Pancreas (tissue), 8 donors: ENCODE results near the gene NUMA1. TPM values are rescaled to one million over a fixed set of nuclear protein-coding genes. Genes with fewer than 3 reads are reported as not detected.

Experiments used
- microRNA-seq, 2 donors: library from miRNA; unstranded; fragments of <30 nt; microRNA quantifications; one replicate each; pipeline versions ENCODE4 to v1.1.0, GENCODE V29; 2019 to 2020
- polyA plus RNA-seq, 2 donors: library from polyadenylated mRNA; stranded (reverse); fragments of 200-250 nt; gene quantifications; one replicate each; pipeline ENCODE4 v1.2.3, GENCODE V29; 2013
- total RNA-seq, 6 donors: library from RNA; stranded (reverse); fragmentation: NEBNext Ultra II Directional in 4 of 6; extraction: Animal tissue kit (Norgen Biotek cat#: 25700) in 4 of 6; gene quantifications; one replicate each; pipeline versions ENCODE4 v1.2.1 to v1.2.4, GENCODE V29; 2021 to 2023
- donor health status: healthy with polysubstance abuse.
- donor health status: DM: no; HTN: no; CAD: no; lungs with moderate emphysema.
- donor health status: DM: no; HTN: no; CAD: no.
- donor health status: Bipolar disorder and iron deficiency.
- donor health status: DM: yes; HTN: yes; CAD: no.
- donor health status: DM: no; HTN: no; CAD: no.
- donor health status: DM: no; HTN: no; CAD: no.
- donor health status: DM: yes; HTN: yes; CAD: no.

NUMA1 gene
- total and polyA plus RNA-seq, 8 donors, result 68.8 to 216 (median 99.4) TPM

Small RNAs within 50 kb of the gene (microRNA-seq; reads per million reads assigned to microRNA genes)
- gene MIR3165, result 0 reads per million in 2 donors

Other genes with a start within 250 kb of the NUMA1 start
- not detected for gene DEFB108B, start 247.3 kb downstream of the NUMA1 start, total RNA-seq
- not detected for gene DEFB108B, start 247.3 kb downstream of the NUMA1 start, polyA plus RNA-seq
- not detected for gene DEFB131B, start 202.1 kb downstream of the NUMA1 start, total RNA-seq
- not detected for gene DEFB131B, start 202.1 kb downstream of the NUMA1 start, polyA plus RNA-seq
- gene XNDC1N, start 151.9 kb downstream of the NUMA1 start, total RNA-seq, result 1 to 10 TPM; 2.5 to 6.4 (median 4.3) TPM
- 1 to 10 TPM; 2.1 to 3.8 TPM for gene XNDC1N, start 151.9 kb downstream of the NUMA1 start, polyA plus RNA-seq
- 10 to 100 TPM; 12.3 to 20.7 (median 13.8) TPM for gene RNF121, start 151.5 kb downstream of the NUMA1 start, total RNA-seq
- gene RNF121, start 151.5 kb downstream of the NUMA1 start, polyA plus RNA-seq, result 10 to 100 TPM; 10.9 to 14.4 TPM
- gene IL18BP, start 81.6 kb downstream of the NUMA1 start, total RNA-seq, result 1 to 10 TPM; 2.3 to 5.2 (median 3.4) TPM
- 1 to 10 TPM; 6.5 to 7.8 TPM for gene IL18BP, start 81.6 kb downstream of the NUMA1 start, polyA plus RNA-seq
- gene LRRC51, start 308 bp upstream of the NUMA1 start, total RNA-seq, result 1 to 10 TPM; 3.2 to 8.3 (median 4.9) TPM
- 1 to 10 TPM; 2.9 to 9.4 TPM for gene LRRC51, start 308 bp upstream of the NUMA1 start, polyA plus RNA-seq
- gene LAMTOR1, start 22.8 kb upstream of the NUMA1 start, total RNA-seq, result 10 to 100 TPM; 24.9 to 42.5 (median 34.7) TPM
- 10 to 100 TPM; 34.8 to 71.8 TPM for gene LAMTOR1, start 22.8 kb upstream of the NUMA1 start, polyA plus RNA-seq
- not detected for gene TOMT, start 25.4 kb upstream of the NUMA1 start, total RNA-seq
- gene TOMT, start 25.4 kb upstream of the NUMA1 start, polyA plus RNA-seq, result not detected
- gene ANAPC15, start 32.2 kb upstream of the NUMA1 start, total RNA-seq, result 10 to 100 TPM in 5 of 6 donors, 1 to 10 TPM in 1; 6.7 to 19.8 (median 13.5) TPM
- gene ANAPC15, start 32.2 kb upstream of the NUMA1 start, polyA plus RNA-seq, result 10 to 100 TPM; 32.7 to 35.0 TPM
- under 1 TPM in 1 of 6 donors, not detected in 5; 0.40 TPM for gene FOLR3, start 55.2 kb upstream of the NUMA1 start, total RNA-seq
- not detected for gene FOLR3, start 55.2 kb upstream of the NUMA1 start, polyA plus RNA-seq
- gene FOLR1, start 111.6 kb upstream of the NUMA1 start, total RNA-seq, result 1 to 10 TPM; 1.2 to 6.2 (median 4.5) TPM
- gene FOLR1, start 111.6 kb upstream of the NUMA1 start, polyA plus RNA-seq, result 1 to 10 TPM; 2.4 to 8.3 TPM
- 1 to 10 TPM in 4 of 6 donors, under 1 TPM in 2; 0.51 to 9.2 (median 4.7) TPM for gene FOLR2, start 136.3 kb upstream of the NUMA1 start, total RNA-seq
- 1 to 10 TPM; 1.3 to 2.4 TPM for gene FOLR2, start 136.3 kb upstream of the NUMA1 start, polyA plus RNA-seq
- gene INPPL1, start 144.2 kb upstream of the NUMA1 start, total RNA-seq, result 10 to 100 TPM; 46.3 to 94.7 (median 56.8) TPM
- 100 to 1,000 TPM in 1 of 2 donors, 10 to 100 TPM in 1; 78.4 to 131 TPM for gene INPPL1, start 144.2 kb upstream of the NUMA1 start, polyA plus RNA-seq
- under 1 TPM in 1 of 6 donors, not detected in 5; 0.35 TPM for gene PHOX2A, start 163.6 kb upstream of the NUMA1 start, total RNA-seq
- gene PHOX2A, start 163.6 kb upstream of the NUMA1 start, polyA plus RNA-seq, result under 1 TPM in 1 of 2 donors, not detected in 1; 0.61 TPM